Neural progenitor cell (in vitro differentiated cells): ENCODE results near the gene EPHB1.

Source experiments
- CTCF ChIP-seq: fragments of 200-600 bp; sonication (generic); IDR thresholded peaks from 2 replicates; pipeline ENCODE4 v1.5.1; 2017; ENCODE audit warnings: antibody characterized with exemption, mild to moderate bottlenecking
- EZH2phosphoT487 ChIP-seq: fragments of 200-600 bp; sonication (generic); IDR thresholded peaks from 2 replicates; pipeline ENCODE4 v1.6.1; 2017; ENCODE audit warnings: antibody characterized with exemption

GRCh38 chr3:134766290-134766689 is 28.8 kb upstream of the EPHB1 start:
- TF ChIP-seq EZH2phosphoT487 = no peak
- no peak for TF ChIP-seq CTCF
